ENCODE data around the gene ARMC2.

ARMC2 gene

GRCh38 chr6:108961077-108961476 is 112.9 kb downstream of the ARMC2 start:
- Histone ChIP-seq H3K36me3 (ENCODE audit: insufficient read depth, low read length) (no peaks in the 10 kb centered on the region), H4K20me1 (ENCODE audit: insufficient read depth, low read length, poor library complexity, severe bottlenecking) (no peaks in the 10 kb centered on the region), H3K9me2 (replicated peaks; ENCODE audit: low read depth, low read length) (no peaks in the 10 kb centered on the region), H3K4me1 (ENCODE audit: insufficient read depth, low read length, poor library complexity, severe bottlenecking) (peaks cover 25% of the 10 kb centered on the region), H3F3A (ENCODE audit: low read depth) (no peaks in the 10 kb centered on the region), H3K79me2 (ENCODE audit: insufficient read depth, low read length) (no peaks in the 10 kb centered on the region), H3K4me3 (ENCODE audit: low read length, poor library complexity, severe bottlenecking) (no peak overlapping the region), H2AFZ (ENCODE audit: low read length) (0 out of 2 replicates have a peak overlapping the region, but pooled peaks have one; percentile 12), H3K9me3 (ENCODE audit: insufficient read depth, low read depth, low read length) (no peaks in the 10 kb centered on the region), H3K9ac (ENCODE audit: low read depth, low read length, poor library complexity, severe bottlenecking) (no peak overlapping the region), H3K27me3 (ENCODE audit: insufficient read depth, low read length, poor library complexity, severe bottlenecking) (no peaks in the 10 kb centered on the region), H3K4me2 (ENCODE audit: low read depth, low read length, poor library complexity, severe bottlenecking) (no peak overlapping the region)
- TF ChIP-seq CTCF (conservative IDR thresholded peaks at IDR 0.05; ENCODE audit: low read length), result no peak
- no peak for TF ChIP-seq EZH2phosphoT487 (IDR thresholded peaks at IDR 0.05; ENCODE audit: borderline replicate concordance)

DNA sequence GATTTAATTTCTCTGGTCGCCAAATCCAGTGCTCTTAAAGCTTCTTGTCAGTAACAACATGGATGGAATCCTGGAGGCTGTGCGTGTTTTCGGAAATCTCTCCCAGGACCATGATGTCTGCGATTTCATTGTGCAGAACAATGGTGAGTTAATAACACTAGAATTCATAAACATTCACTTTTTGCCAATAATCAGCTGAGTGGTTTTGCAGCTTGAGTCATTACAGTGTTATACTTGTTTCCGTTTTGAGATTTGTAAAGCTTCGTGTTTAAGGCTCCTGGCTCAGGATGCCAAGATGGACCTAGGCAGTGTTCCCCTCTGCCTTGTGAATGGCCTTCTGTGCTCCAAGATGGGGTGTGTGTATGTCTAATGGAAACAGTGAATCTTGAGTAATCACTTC is 113.8 kb downstream of the ARMC2 start:
- H3K4me2 ChIP-seq (ENCODE audit: low read depth, low read length, poor library complexity, severe bottlenecking), result no peak overlapping the region
- no peaks in the 10 kb centered on the region for H3K27me3 ChIP-seq (ENCODE audit: insufficient read depth, low read length, poor library complexity, severe bottlenecking)
- no peaks in the 10 kb centered on the region for H3K79me2 ChIP-seq (ENCODE audit: insufficient read depth, low read length)
- H3K9ac ChIP-seq (ENCODE audit: low read depth, low read length, poor library complexity, severe bottlenecking), result no peak overlapping the region
- no peaks in the 10 kb centered on the region for H3K9me2 ChIP-seq (replicated peaks; ENCODE audit: low read depth, low read length)
- no peaks in the 10 kb centered on the region for H4K20me1 ChIP-seq (ENCODE audit: insufficient read depth, low read length, poor library complexity, severe bottlenecking)
- no peak overlapping the region for H2AFZ ChIP-seq (ENCODE audit: low read length)
- TF ChIP-seq CTCF (conservative IDR thresholded peaks at IDR 0.05; ENCODE audit: low read length), result no peak
- TF ChIP-seq EZH2phosphoT487 (IDR thresholded peaks at IDR 0.05; ENCODE audit: borderline replicate concordance), result no peak
- peaks cover 34% of the 10 kb centered on the region for H3K4me1 ChIP-seq (ENCODE audit: insufficient read depth, low read length, poor library complexity, severe bottlenecking)
- H3K36me3 ChIP-seq (ENCODE audit: insufficient read depth, low read length), result no peaks in the 10 kb centered on the region
- H3K4me3 ChIP-seq (ENCODE audit: low read length, poor library complexity, severe bottlenecking), result no peak overlapping the region
- H3K9me3 ChIP-seq (ENCODE audit: insufficient read depth, low read depth, low read length), result no peaks in the 10 kb centered on the region
- H3F3A ChIP-seq (ENCODE audit: low read depth), result no peaks in the 10 kb centered on the region

DNA sequence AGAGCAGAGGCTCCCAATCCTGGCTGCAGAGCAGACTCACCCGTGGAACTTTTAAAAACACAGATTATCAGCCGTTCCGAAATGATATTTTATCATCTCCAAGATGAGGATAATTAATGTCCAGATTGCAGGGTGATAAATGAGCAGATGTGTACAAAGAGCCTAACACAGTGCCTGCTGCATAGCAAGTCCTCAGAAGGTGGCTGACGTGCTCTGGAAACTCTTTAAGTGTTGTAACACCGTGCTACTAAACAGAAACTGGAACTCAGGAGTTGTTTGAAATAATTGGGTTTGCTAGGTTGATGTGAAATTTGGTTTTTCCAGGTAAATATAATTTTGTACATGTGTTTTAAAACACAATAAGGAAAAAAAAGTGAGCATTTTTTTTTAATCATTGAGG is 118.0 kb downstream of the ARMC2 start:
- H3K9ac ChIP-seq (ENCODE audit: low read depth, low read length, poor library complexity, severe bottlenecking), result peak overlapping the region; percentile 64

More for the DNA sequence above, 118.0 kb downstream of the ARMC2 start:
- Histone ChIP-seq H3K4me3 (ENCODE audit: low read length, poor library complexity, severe bottlenecking) (peak overlapping the region; percentile 55), H3K36me3 (ENCODE audit: insufficient read depth, low read length) (no peaks in the 10 kb centered on the region), H3K4me1 (ENCODE audit: insufficient read depth, low read length, poor library complexity, severe bottlenecking) (peaks cover 36% of the 10 kb centered on the region), H3K27me3 (ENCODE audit: insufficient read depth, low read length, poor library complexity, severe bottlenecking) (no peaks in the 10 kb centered on the region), H3K79me2 (ENCODE audit: insufficient read depth, low read length) (no peaks in the 10 kb centered on the region), H4K20me1 (ENCODE audit: insufficient read depth, low read length, poor library complexity, severe bottlenecking) (no peaks in the 10 kb centered on the region), H3K9me2 (replicated peaks; ENCODE audit: low read depth, low read length) (no peaks in the 10 kb centered on the region), H2AFZ (ENCODE audit: low read length) (peak overlapping the region; percentile 71; the same call in 1 of the 2 replicates), H3K4me2 (ENCODE audit: low read depth, low read length, poor library complexity, severe bottlenecking) (peak overlapping the region; percentile 73), H3K9me3 (ENCODE audit: insufficient read depth, low read depth, low read length) (no peaks in the 10 kb centered on the region), H3F3A (ENCODE audit: low read depth) (no peaks in the 10 kb centered on the region)
- no peak for TF ChIP-seq CTCF (conservative IDR thresholded peaks at IDR 0.05; ENCODE audit: low read length)
- TF ChIP-seq EZH2phosphoT487 (IDR thresholded peaks at IDR 0.05; ENCODE audit: borderline replicate concordance), result no peak
